ENCODE measurements around the gene ZFP82. TPM values are rescaled to one million over a fixed set of nuclear protein-coding genes. Genes with fewer than 3 reads are reported as not detected.

Gene ZFP82
- 5.3 and 6.1 TPM in 2 replicates for total RNA-seq

DNA sequence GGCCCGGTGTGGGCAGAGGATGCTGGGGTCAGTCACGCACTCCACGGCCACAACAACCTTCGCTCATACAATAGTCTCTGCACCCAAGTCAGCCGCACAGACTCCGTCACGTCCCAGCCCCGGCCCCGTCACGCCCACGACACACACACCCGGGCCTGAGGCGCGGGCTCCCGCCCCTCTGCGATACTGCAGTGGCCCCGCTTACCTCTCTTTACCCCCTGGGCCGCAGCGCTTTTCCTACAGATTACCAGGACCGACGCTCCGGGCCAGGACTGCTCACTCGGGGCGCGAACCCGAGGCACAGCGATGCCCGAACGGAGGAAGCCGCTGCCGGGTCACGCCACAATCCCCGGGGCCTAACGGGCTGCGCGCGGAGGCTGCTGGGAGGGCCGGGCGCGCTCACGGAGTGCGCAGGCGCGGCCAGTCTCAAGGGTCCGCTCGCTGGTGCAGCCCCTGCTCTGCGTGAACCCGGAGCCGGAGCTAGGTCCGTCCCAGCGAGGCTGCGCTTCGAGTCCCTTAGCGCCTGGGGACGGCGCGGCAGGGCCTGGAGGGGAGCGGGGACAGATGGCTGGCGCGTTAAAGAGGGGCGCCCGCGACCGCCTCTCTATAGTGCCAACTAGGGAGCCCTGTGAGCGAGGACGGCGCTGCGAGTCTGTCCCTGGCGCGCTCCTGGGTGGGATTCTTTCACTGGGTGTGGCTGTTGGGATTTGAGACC is at the start of gene ZFP82:
Gene ZFP82, minus strand, starts transcription at position 358 of the 715 bp plus-strand sequence. CDS start 8,855 bp downstream, outside the sequence.

DNA sequence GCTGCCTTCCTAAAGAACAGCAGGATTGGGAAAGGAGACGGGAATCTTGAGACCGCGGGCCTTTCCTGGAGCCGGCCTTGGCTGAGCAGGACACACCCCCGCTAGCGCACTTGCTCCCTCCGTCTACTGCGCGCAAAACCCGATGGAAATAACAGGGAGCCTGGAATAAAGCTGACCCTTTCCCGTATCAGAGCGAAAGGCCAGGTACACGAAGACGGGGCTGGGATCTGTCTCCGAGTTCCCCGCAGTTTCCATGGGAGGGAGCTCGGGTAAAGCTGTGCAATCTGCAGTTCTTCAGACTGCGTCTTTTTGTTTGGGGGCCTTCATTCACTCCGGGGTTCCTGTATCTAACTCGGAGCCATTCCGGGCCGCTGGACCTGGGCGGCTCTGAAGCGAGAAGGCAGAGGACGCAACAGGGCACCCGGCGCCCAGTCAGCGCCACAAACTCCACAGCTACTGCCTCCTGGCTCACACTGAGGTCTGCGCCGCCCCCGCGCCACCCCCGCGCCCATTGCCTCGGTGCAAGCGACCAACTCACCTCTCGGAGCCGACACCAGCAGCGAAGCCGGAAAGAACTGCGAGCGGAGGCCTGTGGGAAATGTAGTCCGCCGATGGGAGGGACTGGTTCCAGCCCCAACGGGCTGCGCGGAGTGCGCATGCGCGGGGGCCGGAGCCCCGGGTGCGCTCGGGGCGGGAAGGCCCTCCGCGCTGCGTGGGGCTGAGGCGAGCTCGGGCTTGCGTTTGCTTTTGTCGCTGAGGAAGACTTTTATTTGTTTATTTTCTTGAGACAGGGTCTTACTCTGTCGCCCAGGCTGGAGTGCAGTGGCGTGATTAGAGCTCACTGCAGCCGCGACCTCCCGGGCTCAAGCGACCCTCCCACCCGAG is 39.6 kb downstream of the ZFP82 start, which contains the start of gene ZFP14:
Gene ZFP14, minus strand, starts transcription at position 577 of the 885 bp plus-strand sequence. CDS start 11,309 bp downstream, outside the sequence.

Other genes starting within 250 kb of the ZFP82 start
- 5.4 and 8.6 TPM in 2 replicates for gene ZNF565, start 204.0 kb downstream of the ZFP82 start, total RNA-seq
- gene ZNF146, start 203.5 kb downstream of the ZFP82 start, total RNA-seq = 68.6 and 80.4 TPM in 2 replicates
- 5.0 and 6.0 TPM in 2 replicates for gene ZFP14, start 39.4 kb downstream of the ZFP82 start, total RNA-seq
- 7.6 and 9.3 TPM in 2 replicates for gene ZNF566, start 70.9 kb upstream of the ZFP82 start, total RNA-seq
- gene ZNF260, start 109.6 kb upstream of the ZFP82 start, total RNA-seq = 6.9 and 12.6 TPM in 2 replicates
- gene ZNF529, start 154.6 kb upstream of the ZFP82 start, total RNA-seq = 6.9 and 8.8 TPM in 2 replicates
- gene ZNF382, start 186.7 kb upstream of the ZFP82 start, total RNA-seq = 3.5 and 9.0 TPM in 2 replicates
- gene ZNF461, start 248.2 kb upstream of the ZFP82 start, total RNA-seq = 13.9 and 17.6 TPM in 2 replicates